Hematopoietic multipotent progenitor cell treated with erythropoietin and hydrocortisone succinate and interleukin-3 and kit ligand, for 6 days (in vitro differentiated cells): ENCODE results near the gene SQSTM1.

Experiments
- DNase-seq: peaks from one replicate; pipeline ENCODE4 v3.0.0-alpha.2; 2015

The SQSTM1 gene

GRCh38 chr5:179806250-179807048, 14.3 kb upstream of the SQSTM1 start, which contains the start of gene MGAT4B:
Gene MGAT4B, minus strand, starts transcription at chr5:179806866. Its CDS starts 283 bp downstream, at chr5:179806583.
- DNase-seq: peak; percentile 90

- no peak for DNase-seq
These were observed 8.4 kb upstream of the SQSTM1 start for GRCh38 chr5:179812135-179812825.

DNA sequence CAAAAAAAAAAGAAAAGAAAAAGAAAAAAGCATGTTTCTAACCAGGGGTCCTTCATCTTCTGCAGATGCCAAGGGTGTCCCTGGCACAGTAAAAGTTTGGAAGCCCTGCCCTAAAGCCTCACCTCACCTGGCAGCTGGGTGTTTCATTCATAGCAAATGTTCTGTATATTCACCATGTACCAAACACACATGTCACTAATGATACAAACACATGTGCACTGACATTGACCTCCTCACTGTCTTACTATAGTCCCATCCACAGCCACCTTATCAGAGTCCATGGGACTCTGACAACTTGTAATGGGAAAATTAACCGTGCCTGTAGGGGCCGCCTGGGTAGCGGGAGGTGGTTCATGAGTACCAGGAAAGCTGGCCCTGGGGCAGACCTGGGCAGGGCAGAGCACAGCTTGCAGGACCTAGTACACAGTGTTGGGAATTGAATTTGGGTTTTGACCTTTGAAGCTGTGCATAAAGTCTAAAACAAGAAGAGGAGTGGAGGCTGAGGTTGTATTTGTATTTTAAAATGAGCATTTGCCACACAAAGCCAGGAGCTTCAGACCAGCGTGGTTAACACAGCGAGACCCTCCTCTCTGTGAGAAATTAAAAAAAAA, 7.6 kb upstream of the SQSTM1 start:
- no peak for DNase-seq

GRCh38 chr5:179814090-179814489, 6.6 kb upstream of the SQSTM1 start:
- no peak for DNase-seq

GRCh38 chr5:179815491-179816249, 5.0 kb upstream of the SQSTM1 start:
- no peak for DNase-seq

GRCh38 chr5:179816401-179816795, 4.3 kb upstream of the SQSTM1 start:
- no peak for DNase-seq

GRCh38 chr5:179816796-179817469, 3.8 kb upstream of the SQSTM1 start:
- peak; percentile 57 for DNase-seq

DNA sequence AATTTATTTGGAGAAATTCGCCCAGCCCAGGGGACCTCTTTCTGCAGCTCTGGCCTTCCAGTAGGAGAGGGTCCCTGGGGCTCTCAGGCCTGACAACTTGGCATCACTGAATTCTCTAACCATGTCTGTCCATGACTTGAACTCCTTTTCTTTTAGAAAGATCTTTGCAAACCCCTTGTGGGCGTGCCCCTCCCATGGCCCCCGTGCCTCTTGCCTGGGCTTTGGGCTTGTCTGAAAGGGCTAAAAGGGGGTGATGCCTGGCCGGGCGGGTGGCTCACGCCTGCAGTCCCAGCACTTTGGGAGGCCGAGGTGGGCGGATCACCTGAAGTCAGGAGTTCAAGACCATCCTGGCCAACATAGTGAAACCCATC, 3.2 kb upstream of the SQSTM1 start:
- no peak for DNase-seq

- DNase-seq: peak; percentile 30
These were observed 2.6 kb upstream of the SQSTM1 start for GRCh38 chr5:179817890-179818745.

DNA sequence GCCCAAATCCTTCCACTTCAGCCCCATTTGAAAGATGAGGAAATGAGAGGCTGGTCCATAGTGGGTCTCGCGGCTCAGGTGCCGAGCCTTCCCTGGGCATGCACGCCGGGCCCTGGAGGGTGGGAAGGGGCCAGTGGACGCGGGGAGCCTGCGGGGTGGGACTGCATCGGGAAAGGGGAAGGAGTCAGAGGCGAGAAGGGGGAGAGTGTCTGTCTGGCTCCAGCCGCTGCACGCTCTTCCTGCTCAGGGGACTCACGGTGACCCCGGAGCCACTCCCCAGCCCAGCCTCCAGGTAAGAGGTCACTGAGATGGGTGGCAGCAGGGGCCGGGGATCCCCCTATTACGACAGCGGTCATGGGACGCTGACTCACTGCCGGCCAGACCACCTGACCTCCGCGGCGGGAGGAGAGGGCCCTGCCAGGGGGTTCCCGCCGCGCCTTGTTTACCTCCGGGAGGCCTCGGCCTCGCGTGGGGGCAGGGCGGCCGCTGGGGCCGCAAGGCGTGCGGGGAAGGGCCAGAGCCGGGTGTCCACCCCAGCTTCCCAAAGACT, 1.9 kb upstream of the SQSTM1 start:
- peak; percentile 87 for DNase-seq

DNA sequence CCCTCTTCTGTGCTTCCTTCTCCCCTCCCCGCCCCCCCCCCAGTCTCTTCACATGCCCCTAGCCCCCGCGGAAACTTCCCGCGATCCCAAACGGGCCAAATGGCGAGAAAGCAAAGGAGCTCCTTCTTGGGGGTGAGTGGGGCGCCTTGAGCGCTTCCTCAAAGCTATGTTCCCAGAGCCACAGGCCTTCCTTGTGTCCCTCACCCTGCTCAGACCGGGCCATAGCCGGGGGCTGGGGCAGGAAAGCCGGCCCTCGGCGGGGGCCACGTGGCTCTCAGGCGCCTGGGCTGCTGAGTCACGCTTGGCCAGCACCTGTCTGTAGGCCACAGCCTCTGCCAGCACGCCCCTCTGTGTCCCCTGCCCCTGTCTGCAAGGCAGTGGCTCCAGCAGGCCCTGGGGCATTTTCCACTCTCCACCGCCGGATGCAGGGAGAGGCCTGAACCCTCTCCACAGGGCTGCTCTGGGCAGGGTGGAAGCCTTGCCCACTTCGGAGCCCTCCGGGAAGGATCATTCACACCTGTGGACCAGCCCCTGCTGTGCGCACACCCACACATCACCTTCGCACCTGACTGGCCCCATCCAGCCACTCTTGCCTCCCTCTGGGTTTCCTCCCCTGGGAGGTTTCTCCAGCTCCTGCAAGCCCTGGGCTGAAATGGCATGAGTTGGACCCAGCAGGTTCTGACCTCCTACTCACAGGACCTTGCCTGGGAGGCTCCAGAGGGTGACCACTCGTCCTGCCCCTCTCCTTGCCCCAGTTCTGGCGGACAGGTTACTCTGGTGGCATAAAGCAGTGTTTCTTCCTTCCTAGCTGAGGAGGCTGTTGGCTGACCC, 1.2 kb upstream of the SQSTM1 start:
- peak; percentile 63 for DNase-seq

- DNase-seq: peak; percentile 40
These were observed 600 bp upstream of the SQSTM1 start for GRCh38 chr5:179820127-179820482.

DNA sequence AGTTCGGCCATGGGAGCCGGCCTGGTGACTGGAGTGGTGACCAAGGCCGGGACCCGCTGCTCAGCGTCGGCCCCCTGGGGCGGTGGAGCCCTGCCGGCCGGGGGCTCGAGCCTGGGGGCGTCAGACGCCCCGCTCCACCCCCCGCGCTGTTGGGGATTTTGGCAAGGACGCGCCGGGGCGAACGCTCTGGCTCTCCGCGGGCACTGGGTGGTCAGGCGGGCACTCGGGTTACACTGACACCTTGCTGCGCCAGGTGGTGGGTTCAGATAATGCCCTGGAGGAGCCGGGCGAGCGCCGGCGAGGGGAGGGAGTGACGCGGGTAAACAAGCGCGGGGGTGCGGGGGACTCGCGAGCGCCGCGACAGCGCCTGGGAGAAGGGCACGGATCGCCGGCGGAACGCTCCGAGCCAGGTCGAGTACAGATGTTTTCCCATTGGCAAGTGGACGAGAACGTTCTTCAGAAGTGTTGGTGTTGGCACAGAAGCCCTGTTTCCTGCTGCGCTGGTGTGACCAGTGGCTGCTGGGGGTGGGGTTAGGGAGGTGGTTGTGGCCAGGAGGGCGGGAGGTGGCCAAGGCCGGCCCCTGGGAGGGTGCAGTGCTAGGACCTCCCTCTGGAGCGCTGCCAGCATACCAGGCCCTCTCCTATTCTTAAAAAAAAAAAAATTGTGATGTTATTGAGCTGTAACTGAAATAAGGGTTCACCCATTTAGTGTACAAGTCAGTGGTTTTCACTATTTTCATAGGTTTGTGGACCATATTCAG, 773 bp downstream of the SQSTM1 start:
- peak; percentile 98 for DNase-seq

DNA sequence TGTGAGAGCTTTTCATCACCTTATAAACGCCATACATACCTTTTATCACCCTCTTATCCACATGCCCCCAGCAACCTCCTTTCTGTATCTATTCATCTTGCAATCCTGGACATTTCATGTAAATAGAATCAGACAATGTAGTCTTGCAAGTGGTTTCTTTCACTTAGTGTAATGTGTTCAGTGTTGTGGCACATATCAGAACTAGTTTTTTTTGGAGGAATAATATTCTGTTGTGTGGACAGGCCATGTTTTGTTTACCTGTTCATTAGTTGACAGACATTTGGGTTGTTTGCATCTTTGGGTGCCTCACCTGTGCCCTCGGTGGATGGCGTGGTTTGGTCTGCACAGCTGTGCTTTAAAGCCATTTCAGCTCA, 1.3 kb downstream of the SQSTM1 start:
- DNase-seq: no peak

- no peak for DNase-seq
These were observed 1.8 kb downstream of the SQSTM1 start for GRCh38 chr5:179822444-179822990.

DNA sequence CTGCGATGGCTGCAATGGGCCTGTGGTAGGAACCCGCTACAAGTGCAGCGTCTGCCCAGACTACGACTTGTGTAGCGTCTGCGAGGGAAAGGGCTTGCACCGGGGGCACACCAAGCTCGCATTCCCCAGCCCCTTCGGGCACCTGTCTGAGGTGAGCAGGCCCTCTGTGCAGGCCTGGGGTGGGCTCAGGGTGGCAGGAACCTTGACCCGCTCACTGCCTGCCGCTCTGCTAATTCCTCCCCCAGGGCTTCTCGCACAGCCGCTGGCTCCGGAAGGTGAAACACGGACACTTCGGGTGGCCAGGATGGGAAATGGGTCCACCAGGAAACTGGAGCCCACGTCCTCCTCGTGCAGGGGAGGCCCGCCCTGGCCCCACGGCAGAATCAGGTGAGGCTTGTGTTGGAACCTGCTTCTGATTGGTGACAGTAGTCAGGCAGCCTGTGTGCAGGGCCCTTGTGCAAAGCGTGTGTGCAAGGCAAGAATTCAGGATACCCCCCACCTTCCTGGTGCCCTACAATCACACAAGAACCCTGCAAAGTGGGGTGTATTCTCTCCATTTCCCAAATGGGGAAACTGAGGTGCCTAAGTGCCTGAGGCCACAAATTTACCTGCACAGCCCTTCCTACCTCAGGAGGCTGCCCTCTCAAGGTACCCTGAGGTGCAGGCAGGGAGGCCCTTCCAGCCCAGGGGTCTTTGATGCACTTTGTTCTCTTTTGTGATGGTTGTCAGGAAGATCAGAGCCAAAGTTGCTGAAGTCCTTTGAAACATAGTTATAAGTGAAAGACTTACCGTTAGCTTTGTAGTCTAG, 3.4 kb downstream of the SQSTM1 start:
- DNase-seq: no peak

DNA sequence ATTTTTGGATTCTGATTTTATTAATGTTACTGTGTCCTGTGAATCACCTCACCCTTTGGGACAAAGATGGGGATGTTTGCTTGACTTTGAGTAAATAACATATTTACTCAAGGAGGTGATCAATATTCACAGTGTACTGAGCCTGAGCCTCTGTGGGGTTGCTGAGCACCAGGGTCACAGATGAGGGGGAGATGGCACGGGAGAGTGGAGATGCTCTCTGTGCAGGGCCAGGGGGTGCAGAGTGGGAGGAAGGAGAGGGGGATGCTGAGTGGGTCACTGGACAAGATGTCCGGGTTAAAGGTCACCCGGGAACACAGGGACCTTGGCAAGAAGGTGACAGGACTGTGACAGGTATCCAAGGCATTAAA, 4.0 kb downstream of the SQSTM1 start:
- DNase-seq: no peak

DNA sequence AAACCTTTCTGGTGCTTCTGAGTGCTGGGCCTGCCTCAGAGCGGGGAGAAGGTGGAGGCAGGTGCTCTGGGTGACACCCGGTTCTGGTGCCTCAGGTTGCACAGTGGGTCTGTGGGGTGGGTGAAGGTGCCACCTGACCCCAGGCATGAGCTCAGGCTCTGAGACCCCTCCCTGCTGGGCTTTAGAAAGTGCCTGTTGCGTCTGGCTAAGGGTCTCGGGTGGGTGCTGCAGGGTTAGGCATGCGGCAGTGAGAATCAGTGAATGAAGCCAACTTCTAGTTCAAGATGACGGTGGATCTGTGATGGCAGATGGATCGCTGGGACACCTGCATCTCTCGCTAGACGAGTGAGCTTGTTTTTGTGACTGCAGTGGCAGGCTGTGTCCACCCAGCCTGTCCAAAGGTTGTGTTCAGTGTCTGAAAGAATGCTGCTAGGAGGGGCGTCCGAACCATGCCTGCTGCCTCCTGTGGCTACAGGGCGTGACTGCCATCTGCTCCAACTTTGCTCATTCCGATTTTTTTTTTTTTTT, 5.0 kb downstream of the SQSTM1 start:
- no peak for DNase-seq
